ENCODE measurements around the gene SCIN. TPM values are rescaled to one million over a fixed set of nuclear protein-coding genes. Genes with fewer than 3 reads are reported as not detected.
"Not testable (repeated sequence)": the region's sequence is repeated elsewhere in the genome, so short reads cannot be mapped to it uniquely, and the experiment has no call there.

Gene SCIN
- total and polyA plus RNA-seq, 4 donors = 4.5 to 24.7 (median 11.4) TPM

DNA sequence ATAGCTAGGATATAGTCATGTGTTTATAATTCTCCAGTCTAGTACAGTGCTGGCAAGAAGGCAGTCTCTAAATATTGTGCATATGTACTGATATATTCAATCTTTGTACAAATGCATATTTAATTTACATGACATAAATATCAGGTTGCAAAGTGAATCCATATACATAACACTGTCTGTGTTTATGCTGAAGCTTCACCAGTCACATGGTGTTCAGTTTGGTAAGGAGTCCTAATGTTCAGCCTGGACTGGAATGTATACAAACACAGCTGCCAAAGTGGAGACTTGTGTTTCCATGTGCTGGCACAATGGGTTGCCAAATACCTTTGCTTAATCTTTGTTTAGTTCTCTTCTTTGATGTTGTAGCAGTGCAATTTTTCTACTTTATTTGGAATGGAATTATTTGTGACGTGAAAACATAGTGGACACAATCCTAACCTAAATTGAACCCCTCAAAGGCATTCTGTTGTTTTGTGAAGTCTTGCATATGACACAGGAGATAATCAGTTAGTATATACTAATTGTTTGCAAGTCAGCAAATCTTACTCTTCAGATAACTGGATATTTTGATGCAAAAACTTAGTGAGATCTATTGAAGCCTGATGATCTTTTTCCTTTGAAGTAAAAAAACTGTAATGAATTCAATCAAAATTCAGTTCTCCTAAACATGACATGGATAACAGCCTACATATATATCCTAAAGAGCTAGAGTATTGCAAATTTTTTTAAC, 99.6 kb downstream of the SCIN start:
- ATAC-seq (ENCODE audit: insufficient read depth, low FRiP score) = no peak
- WGBS, 2 donors = 27 to 46% methylated on average over 1 of the region's 1 CpG
- peaks cover 0 to 20% (median 0%) of the 10 kb centered on the region in 5 donors for H3K4me1 ChIP-seq (ENCODE audit: control insufficient read depth in 5 of 5, insufficient read depth in 5 of 5, low read length in 5 of 5)

GRCh38 chr7:12670743-12671520, 100.4 kb downstream of the SCIN start:
- H3K9ac ChIP-seq (ENCODE audit: insufficient read depth in 1 of 2, low read length in 2 of 2) = no peak overlapping the region
- TF ChIP-seq CTCF (IDR thresholded peaks at IDR 0.05; ENCODE audit: control extremely low read depth, extremely low read depth) = no peak
- 63 to 69% methylated on average over 6 of the region's 6 CpGs for WGBS, 2 donors
- H3K36me3 ChIP-seq (ENCODE audit: control insufficient read depth in 4 of 4, insufficient read depth in 4 of 4, low read length in 4 of 4) = no peaks in the 10 kb centered on the region
- ATAC-seq (ENCODE audit: insufficient read depth, low FRiP score) = no peak
- DNase-seq = peak in 2 of 3 donors; percentile 43 to 56
- no peaks in the 10 kb centered on the region for H3K9me3 ChIP-seq (ENCODE audit: control insufficient read depth in 4 of 4, insufficient read depth in 3 of 4, low read length in 3 of 4)
- H3K27me3 ChIP-seq (ENCODE audit: control insufficient read depth in 3 of 3, insufficient read depth in 3 of 3, low read length in 2 of 3) = no peaks in the 10 kb centered on the region
- no peak overlapping the region for H3K27ac ChIP-seq (ENCODE audit: low read depth in 1 of 2, low read length in 1 of 2)
- H3K4me1 ChIP-seq (ENCODE audit: control insufficient read depth in 5 of 5, insufficient read depth in 5 of 5, low read length in 5 of 5) = peaks cover 0 to 20% (median 0%) of the 10 kb centered on the region in 5 donors
- H3K4me3 ChIP-seq = no peak overlapping the region

More for the DNA sequence above, 99.6 kb downstream of the SCIN start:
- Histone ChIP-seq H3K9ac (ENCODE audit: insufficient read depth in 1 of 2, low read length in 2 of 2) (no peak overlapping the region), H3K36me3 (ENCODE audit: control insufficient read depth in 4 of 4, insufficient read depth in 4 of 4, low read length in 4 of 4) (no peaks in the 10 kb centered on the region), H3K27me3 (ENCODE audit: control insufficient read depth in 3 of 3, insufficient read depth in 3 of 3, low read length in 2 of 3) (no peaks in the 10 kb centered on the region), H3K4me3 (no peak overlapping the region), H3K9me3 (ENCODE audit: control insufficient read depth in 4 of 4, insufficient read depth in 3 of 4, low read length in 3 of 4) (no peaks in the 10 kb centered on the region), H3K27ac (ENCODE audit: low read depth in 1 of 2, low read length in 1 of 2) (no peak overlapping the region)
- no peak for TF ChIP-seq CTCF (IDR thresholded peaks at IDR 0.05; ENCODE audit: control extremely low read depth, extremely low read depth)
- DNase-seq = peak; percentile 71 to 88 (median 81)

DNA sequence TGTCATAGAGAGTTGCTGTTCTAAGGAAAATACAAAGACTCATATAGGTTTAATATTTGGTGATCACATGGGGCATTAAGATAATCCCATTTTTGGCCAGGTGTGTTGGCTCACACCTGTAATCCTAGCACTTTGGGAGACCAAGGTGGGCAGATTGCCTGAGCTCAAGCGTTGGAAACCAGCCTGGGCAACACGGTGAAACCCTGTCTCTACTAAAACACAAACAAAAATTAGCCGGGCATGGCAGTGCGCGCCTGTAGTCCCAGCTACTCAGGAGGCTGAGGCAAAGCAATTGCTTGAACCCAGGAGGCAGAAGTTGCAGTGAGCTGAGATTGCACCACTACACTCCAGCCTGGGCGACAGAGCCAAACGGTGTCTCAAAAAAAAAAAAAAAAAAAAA, 102.9 kb downstream of the SCIN start:
- WGBS, 2 donors = 76 to 94% methylated on average over 7 of the region's 7 CpGs
- not testable (repeated sequence) for ATAC-seq (ENCODE audit: insufficient read depth, low FRiP score); DNase-seq

DNA sequence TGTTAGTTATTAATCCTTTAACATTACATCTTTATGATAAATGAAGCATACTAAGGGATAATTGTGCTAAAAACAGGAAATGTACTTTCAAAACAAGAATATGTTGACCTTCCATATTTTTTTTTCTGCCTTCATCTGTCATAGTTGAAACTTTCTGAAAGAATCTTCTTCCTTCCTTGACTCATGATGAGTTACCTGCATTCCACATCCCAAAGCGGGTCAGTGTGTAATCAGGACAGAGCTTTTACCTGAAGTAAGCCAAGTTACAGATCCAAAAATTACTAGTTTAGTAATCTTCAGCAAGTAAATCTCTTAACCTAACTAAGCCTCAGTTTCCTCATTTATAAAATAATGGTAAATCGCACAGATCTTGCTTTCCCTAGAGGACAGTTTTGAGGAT, 103.5 kb downstream of the SCIN start:
- no peak overlapping the region for H3K27ac ChIP-seq (ENCODE audit: low read depth in 1 of 2, low read length in 1 of 2)
- WGBS, 2 donors = 94 to 98% methylated on average over 2 of the region's 2 CpGs

More for the DNA sequence above, 102.9 kb downstream of the SCIN start:
- H3K27me3 ChIP-seq (ENCODE audit: control insufficient read depth in 3 of 3, insufficient read depth in 3 of 3, low read length in 2 of 3); H3K4me3 ChIP-seq; H3K9me3 ChIP-seq (ENCODE audit: control insufficient read depth in 4 of 4, insufficient read depth in 3 of 4, low read length in 3 of 4); H3K36me3 ChIP-seq (ENCODE audit: control insufficient read depth in 4 of 4, insufficient read depth in 4 of 4, low read length in 4 of 4); H3K9ac ChIP-seq (ENCODE audit: insufficient read depth in 1 of 2, low read length in 2 of 2); H3K27ac ChIP-seq (ENCODE audit: low read depth in 1 of 2, low read length in 1 of 2): not testable (repeated sequence)
- peaks cover 0 to 20% (median 0%) of the 10 kb centered on the region in 5 donors for H3K4me1 ChIP-seq (ENCODE audit: control insufficient read depth in 5 of 5, insufficient read depth in 5 of 5, low read length in 5 of 5)

More for the DNA sequence above, 103.5 kb downstream of the SCIN start:
- Histone ChIP-seq H3K27me3 (ENCODE audit: control insufficient read depth in 3 of 3, insufficient read depth in 3 of 3, low read length in 2 of 3) (no peaks in the 10 kb centered on the region), H3K9ac (ENCODE audit: insufficient read depth in 1 of 2, low read length in 2 of 2) (no peak overlapping the region), H3K9me3 (ENCODE audit: control insufficient read depth in 4 of 4, insufficient read depth in 3 of 4, low read length in 3 of 4) (no peaks in the 10 kb centered on the region), H3K4me3 (no peak overlapping the region), H3K36me3 (ENCODE audit: control insufficient read depth in 4 of 4, insufficient read depth in 4 of 4, low read length in 4 of 4) (no peaks in the 10 kb centered on the region), H3K4me1 (ENCODE audit: control insufficient read depth in 5 of 5, insufficient read depth in 5 of 5, low read length in 5 of 5) (peaks cover 0 to 19% (median 0%) of the 10 kb centered on the region in 5 donors)
- ATAC-seq (ENCODE audit: insufficient read depth, low FRiP score) (no peak), DNase-seq (no peak)
- TF ChIP-seq CTCF (IDR thresholded peaks at IDR 0.05; ENCODE audit: control extremely low read depth, extremely low read depth) = no peak

Data from lung (tissue), 12 donors.